ENCODE results near the gene ADGRF5. TPM values are rescaled to one million over a fixed set of nuclear protein-coding genes. Genes with fewer than 3 reads are reported as not detected.

Gene ADGRF5
- total and polyA plus RNA-seq, 11 donors = 24.5 to 89.6 (median 46.8) TPM

DNA sequence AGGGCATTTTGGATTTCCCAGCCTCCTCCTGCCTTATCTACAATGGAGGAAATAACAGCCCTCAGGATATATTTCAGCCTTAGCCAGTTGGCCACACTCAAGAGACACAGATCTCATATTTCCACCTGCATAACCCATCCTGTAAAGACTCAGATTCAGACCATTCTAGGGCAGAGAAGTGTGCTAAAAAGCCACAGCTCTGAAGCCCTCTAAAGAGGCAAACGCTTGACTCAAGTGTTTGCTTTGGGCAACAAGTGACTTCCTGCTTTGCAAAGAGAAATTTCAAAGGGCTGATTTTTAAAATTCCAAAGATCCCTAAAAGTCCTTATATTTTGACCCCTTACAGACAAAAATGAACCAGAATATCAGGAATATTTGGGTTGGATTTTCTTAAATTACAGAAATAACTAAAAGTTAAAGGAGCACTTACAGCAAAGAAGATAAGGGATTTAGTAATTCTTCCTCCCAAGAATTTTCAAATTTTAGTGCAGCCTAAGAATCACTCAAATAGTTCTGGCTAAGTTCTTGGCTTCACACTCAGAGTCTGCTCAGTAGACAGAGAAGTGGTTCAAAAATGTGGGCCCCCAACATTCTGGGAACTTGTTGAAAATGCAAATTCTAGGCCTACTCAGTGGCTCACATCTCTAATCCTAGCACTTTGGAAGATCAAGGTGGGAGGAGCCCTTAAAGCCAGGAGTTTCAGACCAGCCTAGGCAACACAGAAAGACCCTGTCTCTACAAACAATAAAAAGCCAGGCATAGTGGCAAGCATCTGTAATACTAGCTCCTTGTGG is 18.9 kb upstream of the ADGRF5 start:
- Histone ChIP-seq H3K9me3 (no peaks in the 10 kb centered on the region), H3K27me3 (no peaks in the 10 kb centered on the region), H3K27ac (peak overlapping the region in 2 of 12 donors; percentile 11 to 13), H3K36me3 (no peaks in the 10 kb centered on the region), H3K4me3 (no peak overlapping the region), H3K4me1 (peaks cover 0 to 28% (median 8%) of the 10 kb centered on the region in 12 donors)
- WGBS, 4 donors = 20 to 60% (median 45%) methylated on average over 1 of the region's 1 CpG
- intact Hi-C loops (cut with DNase I) = no loop called here
- no peak for ATAC-seq
- no peak for DNase-seq
- no peak for TF ChIP-seq POLR2A (IDR thresholded peaks at IDR 0.05)
- TF ChIP-seq, protein P1, sequence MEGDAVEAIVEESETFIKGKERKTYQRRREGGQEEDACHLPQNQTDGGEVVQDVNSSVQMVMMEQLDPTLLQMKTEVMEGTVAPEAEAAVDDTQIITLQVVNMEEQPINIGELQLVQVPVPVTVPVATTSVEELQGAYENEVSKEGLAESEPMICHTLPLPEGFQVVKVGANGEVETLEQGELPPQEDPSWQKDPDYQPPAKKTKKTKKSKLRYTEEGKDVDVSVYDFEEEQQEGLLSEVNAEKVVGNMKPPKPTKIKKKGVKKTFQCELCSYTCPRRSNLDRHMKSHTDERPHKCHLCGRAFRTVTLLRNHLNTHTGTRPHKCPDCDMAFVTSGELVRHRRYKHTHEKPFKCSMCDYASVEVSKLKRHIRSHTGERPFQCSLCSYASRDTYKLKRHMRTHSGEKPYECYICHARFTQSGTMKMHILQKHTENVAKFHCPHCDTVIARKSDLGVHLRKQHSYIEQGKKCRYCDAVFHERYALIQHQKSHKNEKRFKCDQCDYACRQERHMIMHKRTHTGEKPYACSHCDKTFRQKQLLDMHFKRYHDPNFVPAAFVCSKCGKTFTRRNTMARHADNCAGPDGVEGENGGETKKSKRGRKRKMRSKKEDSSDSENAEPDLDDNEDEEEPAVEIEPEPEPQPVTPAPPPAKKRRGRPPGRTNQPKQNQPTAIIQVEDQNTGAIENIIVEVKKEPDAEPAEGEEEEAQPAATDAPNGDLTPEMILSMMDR (IDR thresholded peaks at IDR 0.05) = no peak

DNA sequence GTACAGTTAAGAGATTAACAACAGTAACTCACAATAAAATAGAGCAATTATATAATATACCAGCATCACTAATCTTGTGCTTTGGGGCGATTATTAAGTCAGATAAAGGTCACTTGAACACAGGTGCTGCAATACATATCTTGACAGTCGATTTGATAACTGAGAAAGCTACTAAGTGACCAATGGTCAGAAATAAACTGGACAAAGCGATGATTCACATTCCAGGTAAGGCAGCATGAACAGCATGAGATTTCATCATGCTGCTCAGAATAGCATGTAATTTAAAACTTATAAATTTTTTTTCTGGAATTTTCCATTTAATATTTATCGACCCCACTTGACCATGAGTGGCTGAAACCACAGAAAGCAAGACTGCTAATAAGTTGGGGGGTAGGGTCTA is 15.9 kb upstream of the ADGRF5 start:
- ATAC-seq = no peak
- Histone ChIP-seq H3K4me1 (peaks cover 0 to 55% (median 11%) of the 10 kb centered on the region in 12 donors), H3K27ac (no peak overlapping the region)

DNA sequence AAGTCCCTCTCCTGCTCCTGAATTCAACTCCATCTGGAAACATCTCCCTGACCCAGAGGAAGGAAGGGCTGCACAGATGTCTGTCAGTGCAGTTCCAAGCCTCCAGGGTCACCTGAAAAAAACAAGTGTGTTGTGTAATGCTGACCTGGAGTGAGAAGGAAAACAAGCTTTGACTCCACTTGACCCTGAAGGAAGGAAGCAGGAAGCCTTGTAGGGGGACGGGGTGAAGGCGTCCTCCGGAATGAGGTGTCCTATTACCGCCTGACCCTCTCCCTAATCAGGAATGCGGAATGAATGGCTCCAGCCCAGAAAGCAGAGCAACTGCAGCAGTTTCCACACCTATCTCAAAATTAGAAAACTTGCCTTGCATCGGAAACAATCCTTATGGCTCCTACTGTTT is 13.9 kb upstream of the ADGRF5 start:
- intact Hi-C loops (cut with DNase I) = loop anchor here in 3 of 10 donors (2.0 to 10.0 kb wide), 2 partner anchors 13 to 49 kb away; no protein-coding TSS in a partner anchor
- H3K36me3 ChIP-seq = no peaks in the 10 kb centered on the region
- 44 to 70% (median 54%) methylated on average over 6 of the region's 6 CpGs for WGBS, 4 donors
- DNase-seq = peak in 2 of 5 donors; percentile 30 to 35
- ATAC-seq = peak; percentile 59 to 88 (median 68)
- H3K4me3 ChIP-seq = no peak overlapping the region
- no peaks in the 10 kb centered on the region for H3K9me3 ChIP-seq
- no peak for TF ChIP-seq POLR2A (IDR thresholded peaks at IDR 0.05)
- TF ChIP-seq, protein P1 (IDR thresholded peaks at IDR 0.05) = no peak
- peaks cover 0 to 53% (median 15%) of the 10 kb centered on the region in 12 donors for H3K4me1 ChIP-seq
- peak overlapping the region; percentile 40 to 77 (median 64) for H3K27ac ChIP-seq
- no peaks in the 10 kb centered on the region for H3K27me3 ChIP-seq

More for the DNA sequence above, 15.9 kb upstream of the ADGRF5 start:
- Histone ChIP-seq H3K36me3 (no peaks in the 10 kb centered on the region), H3K9me3 (no peaks in the 10 kb centered on the region), H3K4me3 (no peak overlapping the region), H3K27me3 (no peaks in the 10 kb centered on the region)
- intact Hi-C loops (cut with DNase I) = loop anchor here in 2 of 10 donors (10.0 kb wide), 1 partner anchor 47 kb away; no protein-coding TSS in a partner anchor
- DNase-seq = no peak
- TF ChIP-seq, protein P1 (IDR thresholded peaks at IDR 0.05) = no peak
- no peak for TF ChIP-seq POLR2A (IDR thresholded peaks at IDR 0.05)
- WGBS, 4 donors = 80 to 85% (median 83%) methylated on average over 4 of the region's 4 CpGs

DNA sequence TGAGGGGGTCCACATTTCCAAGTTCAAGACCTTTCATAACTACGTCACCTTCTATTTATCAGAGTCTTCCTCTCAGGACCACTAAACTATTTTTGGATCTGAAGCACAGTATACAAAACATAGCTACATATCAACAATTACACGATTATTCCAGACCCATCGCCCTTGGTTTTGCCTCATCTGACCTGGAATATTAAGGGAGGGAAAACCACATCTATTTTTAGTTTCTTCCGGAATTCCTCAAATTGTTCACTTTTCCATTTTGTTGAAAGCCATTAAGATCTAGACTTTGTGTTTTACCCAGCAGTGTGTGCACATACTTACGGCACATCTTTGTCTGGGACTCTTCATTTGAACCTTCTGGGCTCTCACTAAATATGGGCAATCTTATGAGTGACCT is 12.0 kb upstream of the ADGRF5 start:
- Histone ChIP-seq H3K36me3 (no peaks in the 10 kb centered on the region), H3K4me3 (no peak overlapping the region), H3K4me1 (peaks cover 0 to 45% (median 13%) of the 10 kb centered on the region in 12 donors), H3K27ac (peak overlapping the region in 11 of 12 donors; percentile 34 to 83 (median 55)), H3K27me3 (no peaks in the 10 kb centered on the region), H3K9me3 (no peaks in the 10 kb centered on the region)
- TF ChIP-seq POLR2A (IDR thresholded peaks at IDR 0.05) = no peak
- TF ChIP-seq, protein P1 (IDR thresholded peaks at IDR 0.05) = no peak
- ATAC-seq (no peak), DNase-seq (no peak)
- intact Hi-C loops (cut with DNase I) = loop anchor here in 3 of 10 donors (2.0 to 10.0 kb wide), 2 partner anchors 15 to 51 kb away; no protein-coding TSS in a partner anchor
- WGBS, 4 donors = 53 to 70% (median 63%) methylated on average over 5 of the region's 5 CpGs

Data from heart left ventricle (tissue), 16 donors.